Fibroblast of mammary gland (primary cell): Measurements from ENCODE around the gene CCDC50.

Source experiments
- DNase-seq: peaks from one replicate; pipeline ENCODE4 v3.0.0-alpha.2; 2010; ENCODE audit warnings: low read depth
- H3K4me3 ChIP-seq: 2 replicates; pipeline ENCODE4 v1.5.1; 2011; ENCODE audit warnings: low read depth, mild to moderate bottlenecking, low read length, moderate library complexity; ENCODE audit not compliant: control insufficient read depth
- CTCF ChIP-seq: conservative IDR thresholded peaks from 2 replicates; pipeline ENCODE4 v1.5.1; 2011; ENCODE audit warnings: low read depth, low read length, inconsistent platforms; ENCODE audit not compliant: control insufficient read depth, insufficient read depth

Gene CCDC50

GRCh38 chr3:191328383-191328961 lies 722 bp upstream of the CCDC50 start:
- TF ChIP-seq CTCF = no peak
- DNase-seq = no peak
- H3K4me3 ChIP-seq = peak overlapping the region; percentile 79

- DNase-seq = peak; percentile 57
- peak within 1 kb of the TSS; percentile 79 for H3K4me3 ChIP-seq
- TF ChIP-seq CTCF = no peak
Observed at GRCh38 chr3:191329654-191330529, 698 bp downstream of the CCDC50 start, which contains the start of gene UTS2B. Gene UTS2B, minus strand, starts transcription at chr3:191330526. Its CDS starts 48,337 bp downstream, at chr3:191282189.

GRCh38 chr3:191330530-191331048 lies 1.4 kb downstream of the CCDC50 start:
- no peak for TF ChIP-seq CTCF
- DNase-seq = peak; percentile 76
- H3K4me3 ChIP-seq = peak overlapping the region; percentile 79

DNA sequence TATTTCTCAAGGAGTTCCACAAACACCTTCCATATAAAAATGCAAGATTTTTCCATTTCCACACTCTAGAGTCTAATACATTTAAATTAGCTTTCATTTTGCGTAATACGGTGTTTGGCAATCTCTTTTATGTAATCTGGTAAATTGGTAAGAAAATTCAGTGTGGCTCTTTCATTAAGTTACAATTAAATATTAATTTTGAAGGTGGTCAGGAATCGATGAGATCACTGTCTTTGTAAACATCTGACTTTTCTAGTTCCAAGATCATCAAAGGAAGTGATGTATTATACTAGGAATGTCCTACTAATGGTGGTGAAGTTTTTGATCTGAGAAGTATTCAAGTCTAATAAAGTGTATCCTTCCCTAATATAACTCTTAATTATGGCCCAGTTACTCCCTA lies 2.2 kb downstream of the CCDC50 start:
- peak; percentile 56 for DNase-seq
- TF ChIP-seq CTCF = no peak
- peak overlapping the region; percentile 79 for H3K4me3 ChIP-seq

DNA sequence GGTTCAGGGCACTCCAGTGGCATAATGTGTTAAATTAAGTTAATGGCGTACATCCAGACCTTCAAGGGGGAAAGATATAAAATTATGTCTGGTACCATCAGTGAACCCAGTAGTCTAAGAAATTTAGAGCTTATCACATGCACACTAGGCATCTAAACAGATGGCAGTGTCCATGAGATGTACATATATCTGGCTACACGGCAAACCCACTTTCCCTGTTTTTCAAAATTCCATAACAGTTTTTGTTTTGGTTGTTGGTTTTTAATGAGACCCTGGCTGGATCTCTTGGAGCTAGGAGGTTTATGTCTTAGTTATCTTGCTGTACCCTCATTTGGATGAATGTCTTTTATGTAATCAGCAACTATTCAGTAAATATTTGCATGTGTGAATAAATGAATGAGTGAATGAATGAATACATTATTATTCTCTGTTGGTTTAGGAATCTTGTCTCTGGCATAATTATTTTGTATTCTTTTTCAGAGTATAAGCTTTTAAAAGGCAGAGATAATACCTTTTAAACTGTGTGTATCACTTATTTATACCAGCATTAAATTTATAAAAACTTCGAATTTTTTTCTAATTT lies 4.2 kb downstream of the CCDC50 start:
- no peak for TF ChIP-seq CTCF
- H3K4me3 ChIP-seq = no peak overlapping the region
- DNase-seq = no peak

DNA sequence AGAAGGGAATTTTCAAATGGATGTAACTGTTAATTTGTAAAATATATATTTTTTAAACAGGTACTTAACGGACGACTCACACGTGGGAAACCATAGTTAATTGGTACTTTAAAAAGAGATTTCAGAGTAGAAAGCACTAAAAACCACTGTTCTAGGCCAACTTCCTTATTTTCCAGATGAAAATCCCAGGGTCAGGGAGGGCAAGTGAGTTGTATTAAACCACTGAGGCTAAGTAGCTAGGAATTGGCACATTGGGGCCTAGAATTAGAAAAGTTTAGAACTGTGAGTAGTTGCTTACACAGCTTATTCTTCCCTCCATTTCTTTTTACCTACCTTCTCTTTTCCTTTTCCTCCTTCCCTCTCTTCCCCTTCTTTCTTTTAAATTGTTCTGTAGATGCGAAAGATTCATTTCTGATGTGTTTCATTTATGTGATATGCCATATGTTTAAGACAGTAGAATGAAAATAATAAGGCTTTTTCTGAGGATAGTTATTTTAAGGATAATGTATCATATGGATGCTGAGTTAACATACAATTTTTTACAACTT lies 5.2 kb downstream of the CCDC50 start:
- no peak overlapping the region for H3K4me3 ChIP-seq
- DNase-seq = no peak
- TF ChIP-seq CTCF = no peak
